LNCaP clone FGC (cell line): ENCODE data around the gene PHC3.

ENCODE experiments used
- DNase-seq: peaks from one replicate; pipeline ENCODE4 v3.0.0-alpha.2; 2011; ENCODE audit warnings: low read depth
- H3K4me3 ChIP-seq: 2 replicates; pipeline ENCODE4 v1.5.1; 2011; ENCODE audit warnings: mild to moderate bottlenecking, low read depth, low read length, control low read depth
- TF ChIP-seq, protein P1 (sequence below): IDR thresholded peaks from 2 replicates; pipeline ENCODE4 v1.5.1; 2012; ENCODE audit warnings: mild to moderate bottlenecking; ENCODE audit not compliant: control insufficient read depth, insufficient read depth; ENCODE audit errors: extremely low read depth

Gene PHC3

DNA sequence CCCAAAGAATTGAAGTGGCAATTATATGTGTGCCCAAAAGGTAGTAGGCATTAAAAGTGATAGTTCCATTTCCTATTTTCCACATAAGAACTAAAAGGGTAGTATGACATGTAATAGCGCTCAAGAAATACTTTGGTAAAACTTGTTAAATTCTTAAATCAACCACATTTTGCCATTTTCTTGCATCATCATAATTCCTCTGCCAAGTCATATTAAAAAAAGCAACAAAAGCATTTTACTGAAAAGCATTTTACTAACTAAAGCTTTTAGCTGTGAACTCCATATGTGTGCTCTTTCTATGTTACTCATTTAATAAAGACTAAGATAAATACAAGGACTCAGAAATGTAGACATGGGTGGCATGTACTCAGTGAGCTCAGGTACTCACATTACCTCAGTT, 73.6 kb downstream of the PHC3 start:
- DNase-seq = no peak
- TF ChIP-seq, protein P1, sequence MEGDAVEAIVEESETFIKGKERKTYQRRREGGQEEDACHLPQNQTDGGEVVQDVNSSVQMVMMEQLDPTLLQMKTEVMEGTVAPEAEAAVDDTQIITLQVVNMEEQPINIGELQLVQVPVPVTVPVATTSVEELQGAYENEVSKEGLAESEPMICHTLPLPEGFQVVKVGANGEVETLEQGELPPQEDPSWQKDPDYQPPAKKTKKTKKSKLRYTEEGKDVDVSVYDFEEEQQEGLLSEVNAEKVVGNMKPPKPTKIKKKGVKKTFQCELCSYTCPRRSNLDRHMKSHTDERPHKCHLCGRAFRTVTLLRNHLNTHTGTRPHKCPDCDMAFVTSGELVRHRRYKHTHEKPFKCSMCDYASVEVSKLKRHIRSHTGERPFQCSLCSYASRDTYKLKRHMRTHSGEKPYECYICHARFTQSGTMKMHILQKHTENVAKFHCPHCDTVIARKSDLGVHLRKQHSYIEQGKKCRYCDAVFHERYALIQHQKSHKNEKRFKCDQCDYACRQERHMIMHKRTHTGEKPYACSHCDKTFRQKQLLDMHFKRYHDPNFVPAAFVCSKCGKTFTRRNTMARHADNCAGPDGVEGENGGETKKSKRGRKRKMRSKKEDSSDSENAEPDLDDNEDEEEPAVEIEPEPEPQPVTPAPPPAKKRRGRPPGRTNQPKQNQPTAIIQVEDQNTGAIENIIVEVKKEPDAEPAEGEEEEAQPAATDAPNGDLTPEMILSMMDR = no peak
- no peak overlapping the region for H3K4me3 ChIP-seq

DNA sequence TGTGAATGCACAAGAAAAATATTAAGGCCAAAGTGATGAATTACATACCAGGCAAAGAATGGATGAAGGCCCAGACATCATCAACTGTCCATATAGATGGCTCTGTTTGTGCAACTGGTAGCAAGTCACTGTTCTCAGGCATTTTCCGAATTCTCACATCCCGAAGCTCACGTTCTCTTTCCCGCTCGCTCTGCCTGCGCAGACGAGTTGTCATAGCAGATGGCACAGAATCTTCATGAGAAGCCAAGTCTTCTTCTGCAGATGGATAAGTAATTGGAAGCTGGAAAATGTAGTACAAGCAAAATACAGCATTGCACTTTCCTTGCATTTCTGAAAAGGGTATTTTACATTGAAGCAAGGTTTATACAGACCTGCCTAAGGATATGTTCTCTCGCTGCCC, 79.1 kb downstream of the PHC3 start:
- TF ChIP-seq, protein P1 = no peak
- H3K4me3 ChIP-seq = no peak overlapping the region
- no peak for DNase-seq

DNA sequence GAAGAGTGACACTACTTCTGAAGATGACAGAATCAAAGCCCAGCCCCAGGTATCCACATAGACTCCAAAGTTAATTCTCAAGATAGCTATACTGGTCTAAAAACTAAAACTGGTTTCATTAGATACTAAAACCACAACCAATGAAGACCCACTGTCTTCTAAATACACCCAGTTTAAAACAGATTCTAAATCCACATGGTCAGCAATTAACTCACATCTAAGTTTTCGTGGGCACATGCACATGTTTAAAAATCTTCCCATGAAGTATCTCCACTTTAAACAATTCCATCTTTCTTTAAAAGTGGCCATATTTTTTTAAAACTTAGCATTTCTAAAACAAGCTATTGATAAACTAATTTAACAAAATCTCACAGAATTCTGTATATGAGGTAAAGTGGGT, 80.6 kb downstream of the PHC3 start:
- DNase-seq = no peak
- H3K4me3 ChIP-seq = no peak overlapping the region
- TF ChIP-seq, protein P1 = no peak

DNA sequence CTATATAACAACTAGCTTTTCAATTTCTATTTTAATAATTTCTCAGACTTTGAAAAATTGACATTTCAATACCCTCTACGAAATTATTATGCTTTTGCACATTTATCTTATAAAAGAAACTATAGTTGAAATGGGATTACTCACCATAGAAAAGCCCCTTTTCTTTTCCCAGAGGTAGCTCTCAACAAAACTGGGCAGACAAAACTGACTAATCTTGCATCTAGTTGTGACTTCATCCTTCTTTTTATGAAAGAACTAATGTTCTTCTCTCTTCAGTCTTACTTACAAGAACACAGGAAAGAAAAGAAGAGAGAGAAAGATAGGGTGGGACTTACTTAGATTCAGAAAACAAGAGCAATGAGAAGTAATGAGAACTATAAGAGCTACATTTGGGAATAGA, 82.8 kb downstream of the PHC3 start:
- no peak overlapping the region for H3K4me3 ChIP-seq
- TF ChIP-seq, protein P1 = no peak
- no peak for DNase-seq

DNA sequence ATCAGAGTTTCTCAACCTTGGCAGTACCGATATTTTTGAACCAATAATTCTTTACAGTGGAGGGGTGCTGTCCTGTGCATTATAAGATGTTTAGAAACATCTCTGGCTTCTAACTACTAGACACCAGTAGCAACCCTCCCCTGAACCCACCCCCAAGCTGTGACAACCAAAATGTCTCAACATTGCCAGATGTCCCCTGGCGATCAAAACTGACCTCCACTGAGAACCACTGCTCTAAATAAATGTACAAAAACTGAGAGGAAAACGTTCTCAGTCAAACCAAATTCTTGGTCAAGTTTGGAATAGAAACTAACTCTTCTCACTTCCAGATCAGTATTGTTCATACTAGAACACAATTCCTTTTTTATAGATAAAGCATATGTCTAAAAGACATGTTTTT, 85.2 kb downstream of the PHC3 start:
- no peak overlapping the region for H3K4me3 ChIP-seq
- TF ChIP-seq, protein P1 = no peak
- DNase-seq = no peak

DNA sequence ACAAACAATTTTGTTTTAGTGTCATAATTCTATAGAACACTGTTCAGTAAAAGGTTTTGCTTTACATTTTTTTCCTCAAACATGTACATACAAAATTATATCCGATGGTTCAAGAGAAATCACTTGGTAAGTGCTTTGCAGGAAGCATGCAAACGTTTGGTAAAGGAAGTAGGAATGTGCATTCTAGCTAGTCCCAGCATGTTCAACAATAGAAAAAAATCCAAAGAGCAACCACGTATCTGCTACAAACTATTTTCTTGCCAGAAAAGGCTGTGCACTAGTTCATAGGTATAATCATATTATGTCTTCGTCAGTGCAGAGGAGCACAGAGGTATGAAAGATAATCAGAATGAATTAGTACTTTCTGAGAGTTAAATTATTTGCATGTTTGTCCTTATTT, 85.8 kb downstream of the PHC3 start:
- DNase-seq = no peak
- TF ChIP-seq, protein P1 = no peak
- H3K4me3 ChIP-seq = no peak overlapping the region

DNA sequence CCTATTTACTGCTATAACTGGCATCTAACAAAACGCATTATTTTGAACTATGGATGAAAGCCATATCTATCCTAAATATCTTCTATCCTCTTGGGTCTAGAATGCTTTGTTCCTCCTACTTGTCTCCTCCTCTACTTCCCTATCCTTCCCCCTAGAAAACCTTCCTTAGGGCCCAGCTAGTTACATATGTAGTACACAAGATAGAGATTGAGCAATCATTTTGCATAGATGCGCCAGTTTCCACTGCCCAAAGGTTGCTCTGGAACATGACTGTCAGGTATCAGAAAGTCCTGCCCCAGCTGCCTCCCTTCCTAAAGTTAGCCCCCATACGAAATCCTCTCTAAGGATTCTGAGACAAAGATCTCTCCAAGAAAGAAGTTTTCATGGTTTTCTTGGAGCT, 88.6 kb downstream of the PHC3 start:
- no peak overlapping the region for H3K4me3 ChIP-seq
- no peak for DNase-seq
- TF ChIP-seq, protein P1 = no peak
